Right ventricle myocardium inferior (tissue), 1 donor: Measurements from ENCODE around the gene TMSB4X. TPM values are rescaled to one million over a fixed set of nuclear protein-coding genes. Genes with fewer than 3 reads are reported as not detected.

Source experiments
- ATAC-seq: fragments of 200-7000 bp; cut with Tn5 transposase; one replicate; pipeline ENCODE4 v1.9.1; 2020; ENCODE audit warnings: mild to moderate bottlenecking, moderate library complexity
- DNase-seq: peaks from one replicate; pipeline ENCODE4 v3.0.0; 2021; ENCODE audit errors: missing footprints
- intact Hi-C: fragments of 100-400 bp; cut with DNase I; formaldehyde crosslinking; loops from one replicate; pipeline ENCODE4 v1.11.0; 2022
- total RNA-seq: library from RNA; stranded (reverse); fragmentation: NEBNext Ultra II Directional; extraction: Animal tissue kit (Norgen Biotek cat#: 25700); gene quantifications from one replicate; pipeline ENCODE4 v1.2.1, GENCODE V29; 2021
- donor health status: DM: no; HTN: yes; CAD: no; lungs with severe emphysema.

TMSB4X gene
- total RNA-seq, 1 donor from 2014 or later: 1,134 TPM

DNA sequence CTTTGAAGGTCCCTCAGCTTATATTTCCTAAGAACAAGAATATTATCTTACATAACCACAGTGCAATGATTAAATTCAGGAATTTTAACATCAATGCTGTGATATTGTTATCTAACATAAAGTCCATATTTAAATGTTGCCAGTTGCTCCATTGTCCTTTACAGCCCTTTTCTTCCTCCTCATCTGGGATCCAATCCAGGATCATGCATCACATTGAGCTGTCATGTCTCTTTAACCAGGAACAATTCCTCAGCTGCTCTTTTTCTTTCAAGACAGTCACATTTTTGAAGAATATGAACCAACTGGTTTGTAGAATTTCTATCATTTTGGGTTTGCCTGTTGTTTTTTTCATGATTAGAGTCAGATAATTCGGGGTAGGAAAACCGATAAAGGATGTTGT is 12.0 kb downstream of the TMSB4X start:
- DNase-seq (no peak), ATAC-seq (no peak)
- intact Hi-C loops: loop anchor here (10.0 kb wide), 1 partner anchor 238 kb away; no protein-coding TSS in a partner anchor

DNA sequence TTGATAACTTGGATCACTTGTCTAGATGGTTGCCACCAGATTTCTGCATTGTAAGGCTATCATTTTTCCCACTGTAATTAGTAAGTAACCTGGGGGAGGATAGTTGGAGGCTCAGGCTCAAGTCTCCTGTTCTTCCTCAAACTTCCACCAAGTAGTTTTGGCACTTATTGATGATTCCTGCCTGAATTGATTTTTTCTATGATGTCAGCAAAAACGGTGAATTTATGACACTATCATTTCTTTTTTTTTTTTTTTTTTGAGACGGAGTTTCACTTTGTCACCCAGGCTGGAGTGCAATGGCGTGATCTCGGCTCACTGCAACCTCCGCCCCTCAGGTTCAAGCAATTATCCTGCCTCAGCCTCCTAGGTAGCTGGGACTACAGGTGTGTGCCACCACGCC is 12.4 kb downstream of the TMSB4X start:
- intact Hi-C loops: loop anchor here (10.0 kb wide), 1 partner anchor 237 kb away; no protein-coding TSS in a partner anchor
- ATAC-seq: no peak

DNA sequence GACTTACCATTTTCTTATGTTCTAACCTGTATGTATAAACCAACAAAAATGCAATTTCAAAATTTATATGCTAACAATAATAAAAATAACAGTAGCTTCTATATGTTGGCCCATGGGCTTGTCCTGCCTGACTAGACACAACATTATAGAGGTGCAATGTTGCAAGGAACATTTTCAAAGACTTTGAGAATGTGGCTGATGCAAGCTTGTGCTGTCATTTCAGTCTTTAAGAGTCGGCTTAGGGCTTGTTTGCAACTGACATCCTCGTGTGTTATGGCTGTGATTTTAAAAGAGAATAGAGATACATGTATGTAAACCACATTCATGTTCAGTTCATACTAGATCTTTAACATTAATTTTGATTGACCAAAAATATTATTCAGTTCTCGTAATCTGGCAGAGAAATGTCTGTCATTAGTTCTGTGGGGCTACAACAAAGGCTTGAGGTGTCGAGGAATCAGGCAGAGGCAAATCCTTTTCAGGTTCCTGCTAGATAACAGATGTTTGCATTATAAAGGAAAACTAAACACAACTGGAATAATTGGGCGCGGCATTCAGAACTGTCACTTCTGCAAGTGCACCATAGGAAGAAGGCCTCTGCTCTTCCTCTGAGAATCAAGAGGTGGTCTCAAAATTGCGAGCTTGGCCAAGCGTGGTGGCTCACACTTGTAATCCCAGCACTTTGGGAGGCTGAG is 13.1 kb downstream of the TMSB4X start:
- ATAC-seq (no peak), DNase-seq (no peak)
- intact Hi-C loops: loop anchor here (10.0 kb wide), 1 partner anchor 237 kb away; no protein-coding TSS in a partner anchor

More for the DNA sequence above, 12.4 kb downstream of the TMSB4X start:
- DNase-seq: no peak

DNA sequence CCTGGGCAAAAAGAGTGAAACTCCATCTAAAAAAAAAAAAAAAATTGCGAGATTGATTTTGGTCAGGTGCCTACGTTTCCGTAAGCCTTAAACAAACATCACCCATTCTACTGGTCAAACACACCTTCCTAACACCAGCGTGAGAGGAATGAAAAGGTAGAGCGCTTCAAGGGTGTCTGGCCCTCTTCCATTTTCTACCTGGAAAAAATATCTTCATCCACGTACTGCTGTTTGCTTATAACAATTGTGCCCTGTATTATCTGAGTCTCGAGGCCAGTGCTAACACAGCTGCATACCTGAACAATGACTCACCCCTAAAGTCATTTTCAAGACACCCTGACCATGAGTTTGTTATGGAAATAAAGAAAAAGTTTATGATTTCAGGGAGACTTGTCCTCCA is 13.9 kb downstream of the TMSB4X start:
- intact Hi-C loops: loop anchor here (10.0 kb wide), 1 partner anchor 236 kb away; no protein-coding TSS in a partner anchor
- DNase-seq (no peak), ATAC-seq (no peak)

DNA sequence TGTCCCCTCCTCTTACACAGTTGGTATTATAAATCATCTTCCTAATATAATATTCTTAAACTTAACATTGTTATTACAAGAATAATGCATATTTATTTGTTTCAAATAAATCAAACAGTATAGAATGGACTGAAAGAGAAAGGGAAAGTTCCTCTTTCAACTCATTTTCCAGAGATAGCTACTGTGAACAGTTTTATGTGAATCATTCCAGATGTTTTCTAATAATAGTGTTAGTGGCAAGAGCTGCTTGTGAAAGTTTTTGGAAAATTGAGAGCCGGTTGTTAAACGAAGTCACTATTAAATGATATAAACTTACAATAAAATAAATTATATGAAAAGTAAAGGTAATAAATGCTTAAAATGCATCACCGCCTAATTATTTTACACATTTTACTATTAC is 14.6 kb downstream of the TMSB4X start:
- ATAC-seq (no peak), DNase-seq (no peak)
- intact Hi-C loops: loop anchor here (10.0 kb wide), 1 partner anchor 235 kb away; no protein-coding TSS in a partner anchor

DNA sequence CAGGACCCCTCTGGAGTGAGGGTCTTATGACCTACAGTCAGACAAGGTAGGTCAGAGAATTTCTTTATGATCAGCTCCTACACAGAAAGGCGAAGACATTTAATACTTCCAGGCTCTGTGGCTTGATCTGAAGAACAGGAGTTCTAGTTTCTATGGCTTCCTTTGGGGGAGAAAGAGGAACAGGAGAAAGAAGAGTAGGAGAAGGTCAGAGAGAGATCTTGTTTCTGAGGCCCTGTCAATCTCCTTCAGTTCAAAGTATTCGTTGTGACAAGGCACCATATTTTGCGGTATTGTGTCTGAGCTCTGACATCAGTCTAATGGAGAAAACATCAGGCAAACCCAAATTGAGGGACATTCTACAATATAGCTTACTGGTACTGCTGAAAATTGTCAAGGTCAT is 16.7 kb downstream of the TMSB4X start:
- no peak for DNase-seq
- no peak for ATAC-seq
- intact Hi-C loops: loop anchor here (5.0 kb wide), 1 partner anchor 36 kb away; no protein-coding TSS in a partner anchor

DNA sequence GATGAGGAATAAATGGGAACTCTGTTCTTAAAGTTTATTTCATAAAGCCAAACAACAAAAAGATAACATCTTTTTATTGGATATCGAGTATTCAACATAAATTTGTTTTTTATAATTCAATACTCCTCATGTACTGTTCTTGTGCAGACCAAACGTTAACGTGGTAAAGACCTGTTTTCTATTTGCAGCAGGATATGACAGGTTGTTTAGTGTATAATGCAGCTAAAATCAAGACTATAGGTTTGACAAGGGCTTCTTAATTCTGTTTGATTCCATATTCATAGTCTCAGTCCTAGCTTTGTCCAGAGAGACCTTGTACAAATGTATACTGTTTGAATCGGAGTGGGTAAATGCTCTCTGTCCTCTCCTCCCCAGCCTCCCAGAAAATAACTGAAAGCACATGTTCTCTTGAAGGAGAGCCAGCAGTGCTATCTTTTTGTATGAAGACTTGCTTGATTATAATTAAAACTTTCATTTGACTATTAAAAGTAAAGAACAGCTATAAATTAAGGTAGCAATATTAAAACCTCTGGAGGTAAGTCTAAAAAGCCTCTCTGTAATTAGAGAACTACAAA is 17.7 kb downstream of the TMSB4X start:
- ATAC-seq (no peak), DNase-seq (no peak)
- intact Hi-C loops: loop anchor here (5.0 kb wide), 1 partner anchor 35 kb away; no protein-coding TSS in a partner anchor

DNA sequence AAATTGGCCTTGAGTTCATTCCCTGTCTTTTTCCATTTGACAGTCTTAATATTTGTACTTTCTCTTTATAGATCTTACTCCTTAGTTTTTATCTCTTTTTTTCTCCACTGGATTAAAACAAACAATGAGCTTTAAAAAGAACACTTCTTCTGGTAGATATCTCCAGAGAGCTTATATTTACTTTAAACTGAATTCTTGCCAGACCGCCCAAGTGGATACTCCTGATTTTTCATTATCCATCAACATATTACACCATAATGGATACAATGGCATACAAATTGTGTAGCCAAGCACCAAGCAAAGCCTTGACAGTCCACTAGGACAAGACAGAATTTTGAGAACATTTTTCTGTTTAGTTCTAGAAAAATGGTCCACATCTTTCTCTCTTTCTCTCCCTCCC is 18.9 kb downstream of the TMSB4X start:
- DNase-seq: no peak
- intact Hi-C loops: loop anchor here (5.0 kb wide), 1 partner anchor 33 kb away; no protein-coding TSS in a partner anchor
- no peak for ATAC-seq

DNA sequence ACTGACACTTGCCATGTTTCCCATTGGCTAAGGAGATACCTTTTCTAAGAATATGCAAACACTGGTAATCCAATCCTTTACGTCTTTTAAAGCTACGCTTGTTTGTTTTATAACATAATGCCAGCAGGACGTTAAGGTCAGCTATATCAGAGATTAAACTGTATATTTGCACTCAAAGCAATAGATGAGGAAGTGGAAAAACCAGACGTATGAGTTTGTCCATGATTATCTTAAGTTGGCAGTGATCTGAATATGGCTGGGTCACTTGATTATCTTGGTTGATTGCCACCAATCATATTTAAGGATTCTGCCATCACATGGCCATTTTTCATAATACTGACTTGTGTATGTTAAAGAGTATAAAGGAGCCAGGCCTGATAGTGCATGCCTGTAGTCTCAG is 19.4 kb downstream of the TMSB4X start:
- intact Hi-C loops: loop anchor here (5.0 kb wide), 1 partner anchor 33 kb away; no protein-coding TSS in a partner anchor
- DNase-seq (no peak), ATAC-seq (no peak)

DNA sequence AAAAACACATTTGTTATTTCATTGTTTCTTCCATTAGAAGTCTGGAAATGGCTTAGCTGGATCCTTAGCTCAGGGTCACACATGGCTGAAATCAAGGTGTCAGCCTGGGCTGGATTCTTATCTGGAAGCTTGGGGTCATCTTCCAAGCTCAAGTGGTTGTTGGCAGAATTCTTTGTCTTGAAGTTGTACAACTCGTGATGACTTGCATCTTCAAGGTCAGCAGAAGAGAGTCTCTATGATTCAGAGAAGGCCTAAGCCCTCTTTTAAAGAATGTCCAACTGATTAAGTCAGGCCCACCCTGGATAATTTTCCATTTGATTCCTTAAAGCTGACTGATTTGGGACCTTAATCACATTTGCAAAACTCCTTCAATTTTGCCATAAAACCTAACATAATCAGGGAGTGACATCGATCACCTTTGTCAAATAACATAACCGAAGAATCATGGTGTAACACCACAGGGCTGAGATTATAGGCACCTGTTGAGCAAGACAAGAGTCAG is 22.1 kb downstream of the TMSB4X start:
- ATAC-seq: no peak
- DNase-seq: no peak
- intact Hi-C loops: no loop called here

DNA sequence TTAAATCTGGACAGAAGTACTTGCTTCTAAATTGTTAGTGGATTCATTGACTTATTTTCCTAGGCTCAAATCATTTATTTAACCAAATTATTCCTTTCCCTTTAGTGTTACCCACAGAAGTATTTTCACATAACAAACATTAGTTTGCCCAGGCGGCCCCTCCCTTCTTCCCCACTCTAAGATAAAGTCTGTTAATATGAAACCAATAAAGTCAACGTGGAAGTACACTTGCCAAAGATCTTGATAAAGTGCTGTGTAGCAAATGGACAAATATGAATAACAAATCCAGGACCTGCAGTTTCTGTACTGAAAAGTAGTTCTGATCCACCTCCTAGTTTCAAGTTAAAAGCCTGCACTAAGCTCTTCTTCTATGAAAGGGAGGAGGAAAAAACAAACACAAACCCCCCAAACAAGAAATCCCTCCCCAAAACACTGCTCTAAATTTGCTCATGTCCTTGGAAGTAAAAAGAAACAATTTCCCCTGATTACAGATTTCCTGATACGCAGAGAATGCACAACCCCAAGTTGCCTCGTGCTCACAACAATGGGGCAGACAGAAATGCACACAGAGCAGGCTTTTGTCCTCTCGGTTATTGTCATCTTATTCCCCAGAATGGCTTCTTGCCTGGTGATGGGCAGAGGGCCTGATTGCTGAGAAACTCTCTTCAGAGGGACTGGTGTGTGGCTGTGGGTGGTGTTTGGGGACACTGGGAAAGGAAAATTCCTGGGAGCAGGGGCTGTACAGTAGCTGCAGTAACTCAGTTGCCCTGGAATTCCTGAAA is 23.2 kb downstream of the TMSB4X start:
- intact Hi-C loops: no loop called here
- ATAC-seq: no peak
- DNase-seq: no peak

DNA sequence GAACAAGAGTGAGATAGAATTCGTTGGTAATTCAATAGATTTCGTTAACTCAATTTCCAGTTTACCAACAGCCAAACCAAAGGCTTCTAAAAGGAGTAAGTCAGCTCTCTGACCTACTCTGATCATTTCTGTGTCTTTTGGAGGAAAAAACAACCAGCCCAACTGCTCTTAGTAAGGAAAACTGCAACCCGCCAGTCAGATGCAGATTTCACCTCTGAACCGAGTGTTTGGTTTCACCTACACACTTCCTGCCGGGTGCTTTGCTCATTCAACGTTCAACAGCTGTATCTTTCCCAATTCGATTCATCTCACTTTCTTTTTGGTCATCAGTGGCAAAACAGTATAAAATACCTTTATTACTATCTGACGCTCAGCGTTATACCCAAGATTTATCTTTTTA is 24.5 kb downstream of the TMSB4X start:
- intact Hi-C loops: no loop called here
- DNase-seq (no peak), ATAC-seq (no peak)

DNA sequence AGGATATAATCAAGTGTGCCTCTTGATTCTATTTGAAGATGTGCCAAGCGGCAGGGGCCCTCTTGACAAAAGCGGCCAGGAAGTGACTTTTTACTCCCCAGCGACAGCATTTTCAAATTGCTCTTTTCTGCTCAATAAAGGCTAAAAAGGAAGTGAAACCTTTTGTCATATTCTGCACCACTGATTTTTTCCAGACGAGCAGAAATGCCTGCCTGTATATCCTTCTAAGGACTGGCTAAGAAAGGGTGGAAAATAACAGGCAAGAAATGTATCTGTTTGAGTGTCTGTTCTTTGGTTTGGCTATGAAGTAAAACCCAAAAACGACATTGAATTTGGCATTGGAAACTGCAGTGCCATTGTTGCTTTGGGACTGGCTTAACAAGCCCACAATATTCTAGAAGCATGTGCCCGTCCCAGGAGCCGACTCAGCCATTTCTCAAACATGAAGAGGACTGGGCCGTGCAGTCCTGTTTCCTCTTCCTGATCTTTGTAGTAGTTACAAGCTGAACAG is 25.4 kb downstream of the TMSB4X start:
- ATAC-seq: no peak
- intact Hi-C loops: no loop called here
- no peak for DNase-seq

DNA sequence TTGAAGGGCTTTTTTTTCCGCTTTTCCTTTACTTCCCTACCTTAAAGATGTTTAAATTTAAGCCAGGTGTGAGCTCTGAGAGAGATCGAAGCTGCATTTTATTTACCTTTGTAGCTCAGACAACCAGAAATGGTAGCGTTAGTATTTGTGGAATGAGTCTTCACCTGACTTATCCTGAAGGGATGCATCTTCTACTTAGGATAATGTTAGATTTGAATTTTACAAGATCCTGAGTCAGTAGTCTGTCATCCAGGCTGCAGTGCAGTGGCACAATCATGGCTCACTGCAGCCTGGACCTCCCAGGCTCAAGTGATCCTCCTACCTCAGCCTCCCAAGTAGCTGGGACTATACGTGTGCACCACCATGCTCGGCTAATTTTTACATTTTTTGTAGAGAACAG is 26.2 kb downstream of the TMSB4X start:
- no peak for ATAC-seq
- intact Hi-C loops: no loop called here
- no peak for DNase-seq

DNA sequence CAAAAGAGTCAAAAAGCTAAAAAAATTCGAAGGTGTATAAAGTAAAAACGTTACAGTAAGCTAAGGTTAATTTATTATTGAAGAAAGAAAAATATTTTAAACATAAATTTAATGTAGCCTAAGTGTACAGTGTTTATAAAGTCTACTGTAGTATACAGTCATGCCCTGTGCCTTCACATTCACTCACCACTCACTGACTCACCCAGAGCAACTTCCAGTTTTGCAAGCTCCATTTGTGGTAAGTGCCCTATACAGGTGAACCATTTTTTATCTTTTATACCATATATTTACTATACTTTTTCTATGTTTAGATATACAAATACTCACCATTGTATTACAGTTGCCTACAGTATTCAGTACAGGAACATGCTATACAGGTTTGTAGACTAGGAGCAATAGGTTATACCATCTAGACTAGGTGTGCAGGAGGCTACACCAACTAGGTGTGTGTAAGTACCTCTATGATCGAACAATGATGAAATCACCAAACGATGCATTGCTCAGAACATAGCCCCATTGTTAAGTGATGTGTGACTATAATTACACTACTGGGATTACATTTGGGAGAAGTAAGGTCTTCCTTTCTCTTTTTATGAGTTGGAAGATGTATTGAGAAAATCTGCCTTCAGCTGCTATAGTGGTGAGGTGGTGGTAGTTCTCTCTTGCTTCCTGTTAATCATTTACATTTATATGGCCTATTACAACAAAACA is 27.2 kb downstream of the TMSB4X start:
- ATAC-seq: no peak
- intact Hi-C loops: no loop called here
- no peak for DNase-seq

DNA sequence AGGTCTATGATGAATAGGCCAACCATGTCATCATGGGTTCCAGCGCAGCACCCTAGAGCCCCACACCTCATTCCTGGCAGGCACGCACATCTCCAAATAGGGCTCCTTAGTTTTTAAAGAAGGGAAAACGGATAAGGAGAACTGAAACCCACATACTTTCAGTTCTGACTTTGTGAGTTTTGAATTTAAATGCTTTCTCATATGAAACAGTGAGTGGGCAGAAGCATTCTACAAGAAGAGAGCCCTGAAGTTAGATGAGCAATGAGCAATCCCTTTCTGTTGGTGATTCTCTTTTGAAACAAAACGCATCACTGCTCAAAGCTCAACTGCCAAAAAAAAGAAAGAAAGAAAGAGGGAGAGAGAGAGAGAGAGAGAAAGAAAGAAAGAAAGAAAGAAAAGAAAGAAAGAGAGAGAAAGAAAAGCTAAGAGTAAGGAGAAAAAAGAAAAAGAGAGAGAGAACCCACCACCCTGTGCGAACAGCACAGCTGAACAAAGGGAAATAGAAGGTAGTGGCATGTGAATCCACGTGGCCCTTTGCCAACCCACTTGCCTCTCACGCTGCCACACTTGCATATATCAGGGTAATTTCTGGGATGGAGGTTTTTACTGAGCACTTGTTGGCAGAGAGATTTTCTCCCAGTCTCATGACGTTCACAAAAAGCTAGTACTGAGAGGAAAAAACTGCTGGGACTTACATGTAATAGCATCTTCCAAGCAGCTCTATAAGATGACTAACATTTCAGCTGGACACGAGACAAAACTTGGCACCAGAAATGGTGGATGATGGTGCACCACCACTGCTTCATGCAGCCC is 31.0 kb downstream of the TMSB4X start:
- intact Hi-C loops: no loop called here
- DNase-seq (no peak), ATAC-seq (no peak)

DNA sequence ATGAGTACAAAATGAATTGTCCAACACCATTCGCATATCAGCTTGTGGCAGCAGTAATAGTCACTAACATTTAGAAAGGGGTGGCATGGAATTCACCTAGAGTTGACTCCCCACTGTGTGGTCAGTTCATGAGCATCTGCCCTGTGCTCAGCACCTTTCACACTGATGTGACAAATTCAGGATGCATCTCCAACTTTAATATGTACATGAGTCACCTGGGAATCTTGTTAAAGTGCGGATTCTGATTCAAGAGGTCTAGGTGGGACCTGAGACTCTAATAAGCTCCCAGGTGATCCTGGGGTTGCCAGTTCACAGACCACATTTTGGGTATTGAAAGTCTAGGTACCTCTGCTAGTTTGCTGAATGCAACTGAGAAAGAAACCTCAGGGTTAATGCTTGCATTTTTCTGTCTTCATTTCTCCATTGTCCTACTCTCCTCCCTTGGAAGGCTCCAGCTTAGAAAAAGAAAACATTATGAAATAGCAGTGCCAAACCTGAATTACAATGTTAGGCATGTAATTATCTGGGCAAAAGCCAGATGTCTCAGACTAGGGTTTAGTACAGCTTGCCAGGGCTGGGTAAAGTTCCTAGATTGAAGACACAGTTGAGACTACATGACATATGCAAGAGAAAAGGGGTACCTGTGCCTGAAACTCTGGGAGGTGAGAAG is 32.7 kb downstream of the TMSB4X start:
- intact Hi-C loops: no loop called here
- no peak for DNase-seq
- ATAC-seq: no peak
